OCI-LY7 (cell line): ENCODE results near the gene SCN8A. TPM values are rescaled to one million over a fixed set of nuclear protein-coding genes. Genes with fewer than 3 reads are reported as not detected.

ENCODE experiments used
- BruUV-seq: library from RNA; stranded (reverse); fragments of 400-500 nt; replicated peaks from 2 replicates; lab custom pipeline; 2021; lab: Mats Ljungman, UMichigan
- CTCF ChIA-PET: fragments of 300-600 bp; sonication (Branson Sonifier 250); formaldehyde crosslinking; loops from one replicate; lab custom pipeline; 2022; ENCODE audit warnings: antibody characterized with exemption; ENCODE audit not compliant: unreplicated experiment; lab: Charles Lee
- POLR2A ChIA-PET: fragments of 300-600 bp; sonication (Branson Sonifier 250); formaldehyde crosslinking; loops from one replicate; lab custom pipeline; 2022; ENCODE audit warnings: antibody characterized with exemption; lab: Charles Lee
- DNase-seq: peaks from one replicate; pipeline ENCODE4 v3.0.0-alpha.2; 2015; ENCODE audit warnings: low spot score
- H2AFZ ChIP-seq: fragments of 200-600 bp; sonication (generic), shearing (Covaris generic); 2 replicates; pipeline ENCODE4 v1.6.1; 2014; ENCODE audit warnings: mild to moderate bottlenecking, antibody characterized with exemption, low read length, moderate library complexity
- H3K27ac ChIP-seq: fragments of 200-600 bp; sonication (generic); 2 replicates; pipeline ENCODE4 v1.5.1; 2014; ENCODE audit warnings: mixed run types, low read depth, mild to moderate bottlenecking, moderate library complexity, low read length, inconsistent platforms; ENCODE audit not compliant: poor library complexity, severe bottlenecking
- H3K36me3 ChIP-seq: fragments of 200-600 bp; sonication (generic); 2 replicates; pipeline ENCODE4 v1.6.1; 2014; ENCODE audit warnings: mild to moderate bottlenecking, antibody characterized with exemption, low read length, moderate library complexity, mixed read lengths; ENCODE audit not compliant: insufficient read depth
- H3K4me1 ChIP-seq: fragments of 200-600 bp; sonication (generic); 2 replicates; pipeline ENCODE4 v1.5.1; 2014; ENCODE audit warnings: mild to moderate bottlenecking, low read length; ENCODE audit not compliant: insufficient read depth, poor library complexity, severe bottlenecking
- H3K4me2 ChIP-seq: fragments of 200-600 bp; sonication (generic); 2 replicates; pipeline ENCODE4 v1.6.1; 2014; ENCODE audit warnings: mild to moderate bottlenecking, low read length
- H3K4me3 ChIP-seq: fragments of 200-600 bp; sonication (generic); 2 replicates; pipeline ENCODE4 v1.5.1; 2014; ENCODE audit warnings: mild to moderate bottlenecking, low read depth, low read length; ENCODE audit not compliant: poor library complexity, severe bottlenecking
- H3K79me2 ChIP-seq: fragments of 200-600 bp; sonication (generic); 2 replicates; pipeline ENCODE4 v1.6.1; 2016; ENCODE audit warnings: low read depth, mild to moderate bottlenecking, low read length, moderate library complexity, mixed read lengths; ENCODE audit not compliant: insufficient read depth
- H3K9me2 ChIP-seq: fragments of 200-600 bp; sonication (generic); 2 replicates; pipeline ENCODE4 v1.6.1; 2016; ENCODE audit warnings: mild to moderate bottlenecking, low read length, mixed read lengths; ENCODE audit not compliant: insufficient read depth
- H3K9me3 ChIP-seq: fragments of 200-600 bp; sonication (generic); 2 replicates; pipeline ENCODE4 v1.6.1; 2014; ENCODE audit warnings: mild to moderate bottlenecking, mixed run types, low read length, mixed read lengths
- H4K20me1 ChIP-seq: fragments of 200-600 bp; sonication (generic); 2 replicates; pipeline ENCODE4 v1.6.1; 2014; ENCODE audit warnings: mild to moderate bottlenecking, antibody characterized with exemption, low read length, moderate library complexity, mixed read lengths; ENCODE audit not compliant: insufficient read depth
- CTCF ChIP-seq: fragments of 200-600 bp; sonication (generic); conservative IDR thresholded peaks from 2 replicates; pipeline ENCODE4 v1.5.1; 2014; ENCODE audit warnings: mild to moderate bottlenecking, antibody characterized with exemption, low read length, moderate library complexity, mixed read lengths
- EZH2phosphoT487 ChIP-seq: fragments of 200-600 bp; sonication (generic); IDR thresholded peaks from 2 replicates; pipeline ENCODE4 v1.6.1; 2018; ENCODE audit warnings: low read depth, borderline replicate concordance, mild to moderate bottlenecking, mixed run types, antibody characterized with exemption, low read length, moderate library complexity, mixed read lengths
- intact Hi-C: fragments of 100-400 bp; cut with micrococcal nuclease; formaldehyde crosslinking; loops from one replicate; pipeline ENCODE4 v1.10.0; 2022; ENCODE audit not compliant: unreplicated experiment
- total RNA-seq, 2 experiments: library from RNA; depleted of rRNA in 1 of 2; stranded (reverse); fragments of >200 nt in 1 of 2; shearing (Covaris generic) in 1 of 2; gene quantifications; 2 replicates each; pipeline ENCODE4 v1.2.3, GENCODE V29; 2014 to 2022

Gene SCN8A
- total RNA-seq, 2 experiments from 2014 or later, result 0.88 to 2.6 TPM

GRCh38 chr12:51836041-51836826 lies 245.2 kb downstream of the SCN8A start:
- no peaks in the 10 kb centered on the region for H3K9me2 ChIP-seq
- H3K27ac ChIP-seq, result no peak overlapping the region
- H4K20me1 ChIP-seq, result no peaks in the 10 kb centered on the region
- intact Hi-C loops, result no loop called here
- TF ChIP-seq CTCF (no peak), EZH2phosphoT487 (no peak)
- H2AFZ ChIP-seq, result no peak overlapping the region
- no peaks in the 10 kb centered on the region for H3K9me3 ChIP-seq
- BruUV-seq, result no TSS peak
- peaks cover 13% of the 10 kb centered on the region for H3K4me1 ChIP-seq
- H3K79me2 ChIP-seq, result no peaks in the 10 kb centered on the region
- H3K4me2 ChIP-seq, result no peak overlapping the region
- ChIA-PET CTCF (no interaction called here), POLR2A (no interaction called here)
- H3K4me3 ChIP-seq, result no peak overlapping the region
- no peaks in the 10 kb centered on the region for H3K36me3 ChIP-seq
- no peak for DNase-seq

DNA sequence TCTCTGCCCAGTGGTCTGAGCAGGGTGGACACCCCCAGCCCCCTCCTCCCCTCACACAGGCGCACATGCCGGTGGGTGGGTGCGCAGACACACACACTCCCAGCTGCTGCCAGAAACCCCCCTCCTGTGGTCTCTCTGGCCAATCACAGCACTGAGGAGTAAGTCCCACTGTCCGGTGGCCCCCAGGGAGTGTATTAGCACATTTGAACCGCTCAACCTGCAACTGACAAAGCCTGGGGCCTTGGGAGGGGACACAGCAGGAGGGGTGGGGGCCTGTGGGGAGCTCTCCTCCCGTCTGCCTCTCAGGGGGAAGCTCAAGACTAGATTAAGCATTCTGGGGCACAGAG lies 245.8 kb downstream of the SCN8A start:
- BruUV-seq, result no TSS peak
- Histone ChIP-seq H3K36me3 (no peaks in the 10 kb centered on the region), H3K4me2 (no peak overlapping the region), H3K9me2 (no peaks in the 10 kb centered on the region), H3K4me3 (no peak overlapping the region), H4K20me1 (no peaks in the 10 kb centered on the region), H3K79me2 (no peaks in the 10 kb centered on the region), H3K9me3 (no peaks in the 10 kb centered on the region), H3K4me1 (peaks cover 13% of the 10 kb centered on the region), H2AFZ (no peak overlapping the region), H3K27ac (no peak overlapping the region)
- ChIA-PET POLR2A (no interaction called here), CTCF (no interaction called here)
- intact Hi-C loops, result no loop called here
- TF ChIP-seq CTCF (no peak), EZH2phosphoT487 (no peak)
- DNase-seq, result no peak

DNA sequence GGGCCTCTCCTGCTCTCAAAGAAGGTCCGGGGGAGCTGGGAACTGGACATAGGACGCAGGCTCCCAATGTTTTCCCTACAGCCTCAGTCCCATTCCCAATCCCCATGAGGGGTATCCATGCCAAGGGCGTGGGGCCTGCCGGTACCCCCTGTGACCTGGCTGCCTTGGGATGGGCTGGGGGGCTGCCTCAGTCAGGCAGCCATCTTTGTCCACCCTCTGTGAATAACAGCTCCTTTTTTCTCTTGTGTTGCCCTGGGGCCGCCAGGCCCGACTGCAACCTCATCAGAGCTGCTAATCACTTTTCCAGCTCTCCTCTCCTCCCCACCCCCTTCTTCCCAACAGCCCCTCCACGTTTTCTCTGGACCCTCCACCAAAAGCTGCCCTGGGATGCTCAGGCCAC lies 246.3 kb downstream of the SCN8A start:
- Histone ChIP-seq H3K9me2 (no peaks in the 10 kb centered on the region), H3K4me1 (peaks cover 12% of the 10 kb centered on the region), H2AFZ (no peak overlapping the region), H3K79me2 (no peaks in the 10 kb centered on the region), H3K36me3 (no peaks in the 10 kb centered on the region), H3K9me3 (no peaks in the 10 kb centered on the region), H3K4me2 (no peak overlapping the region), H4K20me1 (no peaks in the 10 kb centered on the region), H3K27ac (no peak overlapping the region), H3K4me3 (no peak overlapping the region)
- ChIA-PET CTCF (interaction anchor here (0.5 kb wide), 1 partner anchor 38 kb away, joined by 3 read pairs; no protein-coding TSS in a partner anchor), POLR2A (no interaction called here)
- no TSS peak for BruUV-seq
- no peak for TF ChIP-seq CTCF
- TF ChIP-seq EZH2phosphoT487, result no peak
- intact Hi-C loops, result no loop called here
- no peak for DNase-seq
